K562 (cell line): ENCODE measurements around the gene ENTR1. TPM values are rescaled to one million over a fixed set of nuclear protein-coding genes. Genes with fewer than 3 reads are reported as not detected.
A peak's percentile ranks its signal among the peaks of the same experiment; 100 is the strongest.

Source experiments
- ATAC-seq: fragments of 200-7000 bp; cut with Tn5 transposase; 3 replicates; pipeline ENCODE4 v1.9.1; 2020; ENCODE audit warnings: moderate library complexity
- BruUV-seq: library from RNA; stranded (reverse); fragments of 400-500 nt; replicated peaks from 2 replicates; lab custom pipeline; 2021; lab: Mats Ljungman, UMichigan
- CTCF ChIA-PET: fragments of 300-600 bp; formaldehyde crosslinking; extraction: SDS; loops from one replicate; lab custom pipeline; 2021; ENCODE audit warnings: low intra/inter-chr PET ratio; lab: Yijun Ruan, JAX
- POLR2A ChIA-PET: fragments of 300-600, 350-650 bp; sonication (Branson Sonifier 250); formaldehyde crosslinking; extraction: SDS; loops from one replicate; lab custom pipeline; 2021; ENCODE audit warnings: antibody characterized with exemption, inconsistent platforms; lab: Yijun Ruan, JAX
- DNase-seq, 4 experiments: peaks; one replicate each; pipeline versions ENCODE4 v3.0.0 to v3.0.0-alpha.2; 2011 to 2018; ENCODE audit warnings: low spot score in 3 of 4, mixed read lengths in 3 of 4; ENCODE audit errors: extremely low read depth in 1 of 4
- FAIRE-seq: peaks from 2 replicates; lab custom pipeline; 2011; peaks lifted over from hg19 to GRCh38; lab: Jason Lieb, UNC
- H2AFZ ChIP-seq: 2 replicates; pipeline ENCODE4 v1.6.0; 2011; ENCODE audit warnings: low read depth, low read length, control low read depth, inconsistent platforms
- H3K27ac ChIP-seq: fragments of 200-600 bp; 3 replicates; pipeline ENCODE4 v1.8.0; 2011; ENCODE audit warnings: low read depth, mild to moderate bottlenecking, control low read depth, inconsistent platforms, low read length, moderate library complexity, mixed read lengths; ENCODE audit errors: extremely low read depth
- H3K27me3 ChIP-seq, 2 experiments: fragments of 300-600 bp in 1 of 2; 2 replicates in 1 of 2; 3 replicates in 1 of 2; pipeline versions ENCODE4 v1.6.0 to v1.8.0; 2011; ENCODE audit warnings: inconsistent platforms in 2 of 2, low read length in 2 of 2, mild to moderate bottlenecking in 1 of 2, mixed read lengths in 1 of 2, moderate library complexity in 1 of 2; ENCODE audit not compliant: control insufficient read depth in 2 of 2, insufficient read depth in 2 of 2
- H3K36me3 ChIP-seq: fragments of 300-600 bp; 3 replicates; pipeline ENCODE4 v1.8.0; 2011; ENCODE audit warnings: mild to moderate bottlenecking, low read length, inconsistent platforms; ENCODE audit not compliant: control insufficient read depth, insufficient read depth
- H3K4me1 ChIP-seq, 2 experiments: fragments of 200-600 bp in 1 of 2; replicated peaks in 1 of 2; 2 replicates in 1 of 2; 3 replicates in 1 of 2; pipeline versions ENCODE4 v1.5.1 to v1.8.0; 2011; ENCODE audit warnings: inconsistent platforms in 2 of 2, low read length in 2 of 2, mild to moderate bottlenecking in 1 of 2, mixed read lengths in 1 of 2, moderate library complexity in 1 of 2; ENCODE audit not compliant: control insufficient read depth in 2 of 2, insufficient read depth in 2 of 2
- H3K4me2 ChIP-seq: 2 replicates; pipeline ENCODE4 v1.6.1; 2011; ENCODE audit warnings: low read length, control low read depth, inconsistent platforms, mixed read lengths; ENCODE audit not compliant: insufficient read depth
- H3K4me3 ChIP-seq: fragments of 200-600 bp; sonication (generic), shearing (Covaris generic); 2 replicates; pipeline ENCODE4 v1.5.1; 2016; ENCODE audit warnings: control low read depth, inconsistent platforms
- H3K79me2 ChIP-seq: fragments of 200-600 bp; 3 replicates; pipeline ENCODE4 v1.8.0; 2011; ENCODE audit warnings: low read length, inconsistent platforms; ENCODE audit not compliant: control insufficient read depth, insufficient read depth
- H3K9ac ChIP-seq, 2 experiments: 2 replicates each; pipeline versions ENCODE4 v1.6.0 to v1.6.1; 2011; ENCODE audit warnings: low read depth in 2 of 2, low read length in 2 of 2, control low read depth in 1 of 2, inconsistent platforms in 1 of 2, mild to moderate bottlenecking in 1 of 2, mixed read lengths in 1 of 2; ENCODE audit not compliant: insufficient read depth in 1 of 2
- H3K9me1 ChIP-seq: one replicate; pipeline ENCODE4 v1.6.0; 2011; ENCODE audit warnings: inconsistent platforms, mild to moderate bottlenecking, low read length, moderate library complexity; ENCODE audit not compliant: control insufficient read depth, insufficient read depth
- H3K9me3 ChIP-seq: replicated peaks from 2 replicates; pipeline ENCODE4 v1.5.1; 2011; ENCODE audit warnings: low read depth, low read length, inconsistent platforms; ENCODE audit not compliant: control insufficient read depth, insufficient read depth
- H4K20me1 ChIP-seq: replicated peaks from 2 replicates; pipeline ENCODE4 v1.6.1; 2011; ENCODE audit warnings: low read length, inconsistent platforms, mixed read lengths; ENCODE audit not compliant: control insufficient read depth, insufficient read depth
- CHCHD3 ChIP-seq: fragments of 250-450 bp; sonication (Bioruptor Pico); IDR thresholded peaks from 2 replicates; pipeline ENCODE4 v2.1.2; 2022; ENCODE audit warnings: mild to moderate bottlenecking
- CHD1 ChIP-seq: fragments of 200-600 bp; sonication (generic); IDR thresholded peaks from one replicate; pipeline ENCODE4 v1.6.1; 2012; ENCODE audit warnings: mild to moderate bottlenecking, moderate library complexity, low read length, inconsistent platforms
- E2F3 ChIP-seq: fragments of 250-450 bp; sonication (Bioruptor Pico); IDR thresholded peaks from 2 replicates; pipeline ENCODE4 v1.4.0; 2020; ENCODE audit warnings: mild to moderate bottlenecking
- MTA1 ChIP-seq: fragments of 450-650 bp; IDR thresholded peaks from 2 replicates; pipeline ENCODE4 v1.6.1; 2017; ENCODE audit warnings: borderline replicate concordance
- NFYB ChIP-seq: IDR thresholded peaks from 2 replicates; pipeline ENCODE4 v1.6.1; 2011; ENCODE audit warnings: mild to moderate bottlenecking, moderate library complexity; ENCODE audit not compliant: insufficient read length; ENCODE audit errors: extremely low read depth
- SMAD4 ChIP-seq: fragments of 250-450 bp; sonication (Bioruptor Pico); conservative IDR thresholded peaks from 2 replicates; pipeline ENCODE4 v1.8.0; 2021; ENCODE audit warnings: inconsistent platforms, mild to moderate bottlenecking, moderate library complexity
- TCF7 ChIP-seq: sonication (generic); IDR thresholded peaks from 2 replicates; pipeline ENCODE4 v1.6.1; 2016; ENCODE audit warnings: antibody characterized with exemption, borderline replicate concordance
- ZNF143 ChIP-seq: sonication (generic); formaldehyde crosslinking; IDR thresholded peaks from 2 replicates; pipeline ENCODE4 v1.9.0; 2022; ENCODE audit warnings: mild to moderate bottlenecking, missing genetic modification reagents
- ZNF165 ChIP-seq: fragments of 250-450 bp; sonication (Bioruptor Pico); IDR thresholded peaks from 2 replicates; pipeline ENCODE4 v1.4.0; 2020; ENCODE audit warnings: borderline replicate concordance
- ZNF561 ChIP-seq: fragments of 450-650 bp; formaldehyde crosslinking; conservative IDR thresholded peaks from 2 replicates; pipeline ENCODE4 v1.4.0; 2020; ENCODE audit warnings: mild to moderate bottlenecking, moderate library complexity
- ZNF586 ChIP-seq: fragments of 450-650 bp; formaldehyde crosslinking; conservative IDR thresholded peaks from 2 replicates; pipeline ENCODE4 v1.4.0; 2020; ENCODE audit warnings: mild to moderate bottlenecking, moderate library complexity
- ZNF696 ChIP-seq: fragments of 250-450 bp; sonication (Bioruptor Pico); conservative IDR thresholded peaks from 2 replicates; pipeline ENCODE4 v1.4.0; 2020; ENCODE audit warnings: mild to moderate bottlenecking, moderate library complexity
- WGBS: fragments of 100-300 bp; shearing (Covaris generic); methylation state at CpG from one replicate; pipeline ENCODE4 v1.1.6; 2016; ENCODE audit warnings: low coverage, mixed read lengths; ENCODE audit not compliant: insufficient coverage; ENCODE audit errors: missing lambda C conversion rate; 5-methylcytosine and 5-hydroxymethylcytosine counted together
- in situ Hi-C: fragments of 300-500 bp; cut with MboI; formaldehyde crosslinking; loops from 4 replicates; pipeline ENCODE4 v1.15.0; 2018; ENCODE audit warnings: inconsistent platforms, mixed read lengths
- intact Hi-C: fragments of 100-400 bp; cut with micrococcal nuclease; formaldehyde crosslinking; loops from 2 replicates; pipeline ENCODE4 v1.14.2; 2022
- polyA plus RNA-seq, 8 experiments: library from polyadenylated mRNA; depleted of rRNA in 4 of 8; stranded (reverse) in 5 of 8; unstranded in 3 of 8; fragments of >200 nt; fragmentation: Nextera tagmentation in 2 of 8; fragmentation: Illumina TruSeq in 1 of 8; extraction: Ambion mirVana in 2 of 8; extraction: Trizol in 1 of 8; gene quantifications; 2 replicates each; pipeline versions ENCODE4 v1.2.1 to v1.2.3, GENCODE V29; 2011 to 2014; ENCODE audit warnings: inconsistent platforms in 1 of 8, missing spikeins in 1 of 8
- total RNA-seq, 7 experiments: library from RNA; depleted of rRNA in 6 of 7; stranded (reverse); fragments of >200 nt in 6 of 7; fragmentation: Illumina TruSeq in 2 of 7; extraction: Trizol in 2 of 7; gene quantifications; 2 replicates each; pipeline versions ENCODE4 v1.2.1 to v1.2.3, GENCODE V29; 2011 to 2021; ENCODE audit warnings: low replicate concordance in 1 of 7
- TF ChIP-seq, protein P1 (sequence below): sonication (generic); formaldehyde crosslinking; IDR thresholded peaks from 2 replicates; pipeline ENCODE4 v1.4.0; 2020; ENCODE audit warnings: mild to moderate bottlenecking, missing genetic modification reagents
- TF ChIP-seq, protein P2 (sequence below): sonication (generic); formaldehyde crosslinking; IDR thresholded peaks from 2 replicates; pipeline ENCODE4 v1.8.0; 2022; ENCODE audit warnings: mild to moderate bottlenecking, missing genetic modification reagents
- TF ChIP-seq, protein P3 (sequence below): conservative IDR thresholded peaks from 2 replicates; pipeline ENCODE4 v1.6.1; 2011; ENCODE audit warnings: low read depth, mild to moderate bottlenecking, low read length; ENCODE audit not compliant: control insufficient read depth
- TF ChIP-seq, protein P4 (sequence below): fragments of 450-650 bp; IDR thresholded peaks from 2 replicates; pipeline ENCODE4 v1.6.1; 2017; ENCODE audit warnings: antibody characterized with exemption

ENTR1 gene
- total and polyA plus RNA-seq, 9 of the 15 experiments (the other 6 are each of a cell fraction or from before 2014, with no cell fraction given), result 6.7 to 106 (median 72.6) TPM

DNA sequence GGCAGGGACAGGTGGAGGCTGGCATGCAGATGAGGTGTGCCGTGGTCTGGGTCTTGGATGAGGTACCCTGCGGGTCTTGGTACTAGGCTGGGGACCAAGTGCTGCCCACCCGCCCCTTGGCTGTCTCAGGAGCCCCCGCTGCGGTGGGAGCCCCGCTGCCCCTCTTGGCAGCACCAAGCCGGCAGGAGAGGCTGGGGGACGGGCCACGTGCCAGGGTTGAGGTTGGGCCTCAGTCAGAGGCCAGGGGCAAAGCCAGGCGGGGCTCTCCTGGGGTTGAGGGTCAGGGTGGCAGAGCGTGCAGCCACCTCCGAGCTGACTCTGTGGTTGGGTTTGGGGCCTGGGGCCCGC, 38.9 kb downstream of the ENTR1 start:
- peak overlapping the region in 1 of 2 experiments; percentile 93; a peak in 2 of 4 replicates for H3K9ac ChIP-seq

More for the DNA sequence above, 38.9 kb downstream of the ENTR1 start:
- Histone ChIP-seq H3K27me3 (no peaks in the 10 kb centered on the region), H3K4me1 (peaks cover 9 to 87% of the 10 kb centered on the region in 2 experiments; a peak in 4 of 5 replicates), H3K9me1 (no peaks in the 10 kb centered on the region), H3K36me3 (peaks cover 76% of the 10 kb centered on the region; the same call in 2 of the 3 replicates), H3K4me3 (no peak overlapping the region), H3K27ac (no peak overlapping the region), H3K4me2 (no peak overlapping the region), H4K20me1 (no peaks in the 10 kb centered on the region), H2AFZ (no peak overlapping the region)
- intact Hi-C loops (no loop called here), in situ Hi-C loops (no loop called here)
- WGBS, result 100% methylated on average over 10 of the region's 13 CpGs
- no TSS peak for BruUV-seq
- ATAC-seq, result no peak
- CTCF ChIA-PET, result no interaction called here
- DNase-seq, result no peak
- FAIRE-seq, result no peak
- TF ChIP-seq MTA1 (no peak), CHCHD3 (no peak), ZNF165 (no peak), TCF7 (no peak), ZNF143 (CRISPR knock-in tag) (no peak), E2F3 (no peak), ZNF696 (CRISPR knock-in tag) (no peak), ZNF586 (CRISPR knock-in tag) (no peak), NFYB (no peak), ZNF561 (CRISPR knock-in tag) (no peak), SMAD4 (CRISPR knock-in tag) (no peak), CHD1 (no peak)
- TF ChIP-seq, protein P1, sequence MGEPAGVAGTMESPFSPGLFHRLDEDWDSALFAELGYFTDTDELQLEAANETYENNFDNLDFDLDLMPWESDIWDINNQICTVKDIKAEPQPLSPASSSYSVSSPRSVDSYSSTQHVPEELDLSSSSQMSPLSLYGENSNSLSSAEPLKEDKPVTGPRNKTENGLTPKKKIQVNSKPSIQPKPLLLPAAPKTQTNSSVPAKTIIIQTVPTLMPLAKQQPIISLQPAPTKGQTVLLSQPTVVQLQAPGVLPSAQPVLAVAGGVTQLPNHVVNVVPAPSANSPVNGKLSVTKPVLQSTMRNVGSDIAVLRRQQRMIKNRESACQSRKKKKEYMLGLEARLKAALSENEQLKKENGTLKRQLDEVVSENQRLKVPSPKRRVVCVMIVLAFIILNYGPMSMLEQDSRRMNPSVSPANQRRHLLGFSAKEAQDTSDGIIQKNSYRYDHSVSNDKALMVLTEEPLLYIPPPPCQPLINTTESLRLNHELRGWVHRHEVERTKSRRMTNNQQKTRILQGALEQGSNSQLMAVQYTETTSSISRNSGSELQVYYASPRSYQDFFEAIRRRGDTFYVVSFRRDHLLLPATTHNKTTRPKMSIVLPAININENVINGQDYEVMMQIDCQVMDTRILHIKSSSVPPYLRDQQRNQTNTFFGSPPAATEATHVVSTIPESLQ, result no peak
- TF ChIP-seq, protein P2, sequence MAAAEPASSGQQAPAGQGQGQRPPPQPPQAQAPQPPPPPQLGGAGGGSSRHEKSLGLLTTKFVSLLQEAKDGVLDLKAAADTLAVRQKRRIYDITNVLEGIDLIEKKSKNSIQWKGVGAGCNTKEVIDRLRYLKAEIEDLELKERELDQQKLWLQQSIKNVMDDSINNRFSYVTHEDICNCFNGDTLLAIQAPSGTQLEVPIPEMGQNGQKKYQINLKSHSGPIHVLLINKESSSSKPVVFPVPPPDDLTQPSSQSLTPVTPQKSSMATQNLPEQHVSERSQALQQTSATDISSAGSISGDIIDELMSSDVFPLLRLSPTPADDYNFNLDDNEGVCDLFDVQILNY (CRISPR knock-in tag), result no peak
- TF ChIP-seq, protein P3, sequence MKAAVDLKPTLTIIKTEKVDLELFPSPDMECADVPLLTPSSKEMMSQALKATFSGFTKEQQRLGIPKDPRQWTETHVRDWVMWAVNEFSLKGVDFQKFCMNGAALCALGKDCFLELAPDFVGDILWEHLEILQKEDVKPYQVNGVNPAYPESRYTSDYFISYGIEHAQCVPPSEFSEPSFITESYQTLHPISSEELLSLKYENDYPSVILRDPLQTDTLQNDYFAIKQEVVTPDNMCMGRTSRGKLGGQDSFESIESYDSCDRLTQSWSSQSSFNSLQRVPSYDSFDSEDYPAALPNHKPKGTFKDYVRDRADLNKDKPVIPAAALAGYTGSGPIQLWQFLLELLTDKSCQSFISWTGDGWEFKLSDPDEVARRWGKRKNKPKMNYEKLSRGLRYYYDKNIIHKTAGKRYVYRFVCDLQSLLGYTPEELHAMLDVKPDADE, result no peak
- TF ChIP-seq, protein P4, sequence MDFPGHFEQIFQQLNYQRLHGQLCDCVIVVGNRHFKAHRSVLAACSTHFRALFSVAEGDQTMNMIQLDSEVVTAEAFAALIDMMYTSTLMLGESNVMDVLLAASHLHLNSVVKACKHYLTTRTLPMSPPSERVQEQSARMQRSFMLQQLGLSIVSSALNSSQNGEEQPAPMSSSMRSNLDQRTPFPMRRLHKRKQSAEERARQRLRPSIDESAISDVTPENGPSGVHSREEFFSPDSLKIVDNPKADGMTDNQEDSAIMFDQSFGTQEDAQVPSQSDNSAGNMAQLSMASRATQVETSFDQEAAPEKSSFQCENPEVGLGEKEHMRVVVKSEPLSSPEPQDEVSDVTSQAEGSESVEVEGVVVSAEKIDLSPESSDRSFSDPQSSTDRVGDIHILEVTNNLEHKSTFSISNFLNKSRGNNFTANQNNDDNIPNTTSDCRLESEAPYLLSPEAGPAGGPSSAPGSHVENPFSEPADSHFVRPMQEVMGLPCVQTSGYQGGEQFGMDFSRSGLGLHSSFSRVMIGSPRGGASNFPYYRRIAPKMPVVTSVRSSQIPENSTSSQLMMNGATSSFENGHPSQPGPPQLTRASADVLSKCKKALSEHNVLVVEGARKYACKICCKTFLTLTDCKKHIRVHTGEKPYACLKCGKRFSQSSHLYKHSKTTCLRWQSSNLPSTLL, result no peak
- TF ChIP-seq, all 486 proteins: peak for 0
- Histone ChIP-seq H3K9me3 (no peaks in the 10 kb centered on the region), H3K79me2 (peaks cover 24% of the 10 kb centered on the region)
- POLR2A ChIA-PET, result interaction anchor here (1.9 kb wide), 1 partner anchor 9 kb away, joined by 12 read pairs; the partner anchor contains the start of gene DNLZ
